ENCODE results near the gene HSPB8.

The HSPB8 gene

DNA sequence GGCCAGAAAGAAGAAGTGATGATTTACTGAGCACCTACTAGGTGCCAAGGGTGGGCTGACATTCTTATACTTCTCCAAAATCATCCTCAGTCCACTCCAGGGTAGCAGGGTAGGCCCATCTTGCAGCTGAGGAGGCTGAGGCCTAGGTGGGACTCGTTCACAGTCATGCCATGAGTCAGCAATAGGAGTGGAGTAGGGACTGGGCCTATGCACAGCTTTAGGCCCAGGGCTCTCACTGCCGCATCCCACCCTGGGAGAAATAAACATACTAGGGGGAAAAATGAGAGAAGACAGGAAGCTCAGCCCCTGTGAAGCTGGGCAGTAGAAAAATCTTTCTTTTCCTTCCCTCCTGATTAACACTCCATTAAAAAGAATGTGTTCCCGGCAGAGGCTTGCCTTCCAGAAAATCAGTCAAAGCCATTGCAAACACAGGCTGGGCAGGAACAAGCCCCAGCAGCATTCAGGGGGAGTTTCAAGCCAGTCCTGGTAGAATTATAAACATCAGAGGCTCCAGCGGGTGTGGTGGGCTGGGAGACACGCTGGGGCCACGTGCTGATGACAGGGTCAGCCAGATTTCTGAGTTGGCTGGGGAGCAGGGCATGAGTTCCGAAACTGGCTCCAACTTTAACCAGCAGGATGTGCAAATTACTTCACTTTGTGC lies 1.8 kb downstream of the HSPB8 start:
- TF ChIP-seq, protein P1, sequence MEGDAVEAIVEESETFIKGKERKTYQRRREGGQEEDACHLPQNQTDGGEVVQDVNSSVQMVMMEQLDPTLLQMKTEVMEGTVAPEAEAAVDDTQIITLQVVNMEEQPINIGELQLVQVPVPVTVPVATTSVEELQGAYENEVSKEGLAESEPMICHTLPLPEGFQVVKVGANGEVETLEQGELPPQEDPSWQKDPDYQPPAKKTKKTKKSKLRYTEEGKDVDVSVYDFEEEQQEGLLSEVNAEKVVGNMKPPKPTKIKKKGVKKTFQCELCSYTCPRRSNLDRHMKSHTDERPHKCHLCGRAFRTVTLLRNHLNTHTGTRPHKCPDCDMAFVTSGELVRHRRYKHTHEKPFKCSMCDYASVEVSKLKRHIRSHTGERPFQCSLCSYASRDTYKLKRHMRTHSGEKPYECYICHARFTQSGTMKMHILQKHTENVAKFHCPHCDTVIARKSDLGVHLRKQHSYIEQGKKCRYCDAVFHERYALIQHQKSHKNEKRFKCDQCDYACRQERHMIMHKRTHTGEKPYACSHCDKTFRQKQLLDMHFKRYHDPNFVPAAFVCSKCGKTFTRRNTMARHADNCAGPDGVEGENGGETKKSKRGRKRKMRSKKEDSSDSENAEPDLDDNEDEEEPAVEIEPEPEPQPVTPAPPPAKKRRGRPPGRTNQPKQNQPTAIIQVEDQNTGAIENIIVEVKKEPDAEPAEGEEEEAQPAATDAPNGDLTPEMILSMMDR (conservative IDR thresholded peaks at IDR 0.05), result no peak
- H3K27ac ChIP-seq, result no peak overlapping the region

DNA sequence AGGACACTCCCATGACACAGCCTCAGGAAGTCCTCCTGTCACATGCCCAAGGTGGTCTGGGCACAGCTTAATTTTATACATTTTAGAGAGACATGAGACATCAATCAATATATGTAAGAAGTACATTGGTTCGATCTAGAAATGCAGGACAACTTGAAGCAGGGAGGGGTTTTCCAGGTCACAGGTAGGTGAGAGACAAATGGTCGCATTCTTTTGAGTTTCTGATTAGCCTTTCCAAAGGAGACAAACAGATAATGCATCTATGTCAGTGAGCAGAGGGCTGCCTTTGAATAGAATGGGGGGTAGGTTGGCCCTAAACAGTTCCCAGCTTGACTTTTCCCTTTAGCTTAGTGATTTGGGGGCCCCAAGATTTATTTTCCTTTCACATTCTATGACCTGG lies 2.5 kb downstream of the HSPB8 start:
- no peak overlapping the region for H3K27ac ChIP-seq
- TF ChIP-seq, protein P1 (conservative IDR thresholded peaks at IDR 0.05), result no peak

DNA sequence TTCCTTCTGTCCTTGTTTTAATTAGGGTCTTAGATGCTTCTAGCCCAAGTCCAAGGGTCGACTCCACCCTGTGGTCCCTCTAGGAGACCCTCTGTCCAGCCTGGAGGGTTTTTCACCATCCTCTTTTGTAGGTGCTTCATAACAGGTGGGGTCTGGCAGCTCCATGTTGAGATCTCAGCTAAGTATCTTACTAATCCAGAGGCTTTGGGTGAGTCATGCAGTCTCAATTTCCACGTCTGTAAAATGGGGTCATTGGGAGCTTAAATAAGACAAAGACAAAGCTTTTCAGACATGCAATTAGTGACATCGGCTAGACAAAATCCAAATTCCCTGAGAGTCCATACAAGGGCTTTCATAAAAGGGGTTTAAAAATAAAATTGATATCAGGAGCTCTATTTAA lies 3.2 kb downstream of the HSPB8 start:
- TF ChIP-seq, protein P1 (conservative IDR thresholded peaks at IDR 0.05), result no peak
- H3K27ac ChIP-seq, result no peak overlapping the region

DNA sequence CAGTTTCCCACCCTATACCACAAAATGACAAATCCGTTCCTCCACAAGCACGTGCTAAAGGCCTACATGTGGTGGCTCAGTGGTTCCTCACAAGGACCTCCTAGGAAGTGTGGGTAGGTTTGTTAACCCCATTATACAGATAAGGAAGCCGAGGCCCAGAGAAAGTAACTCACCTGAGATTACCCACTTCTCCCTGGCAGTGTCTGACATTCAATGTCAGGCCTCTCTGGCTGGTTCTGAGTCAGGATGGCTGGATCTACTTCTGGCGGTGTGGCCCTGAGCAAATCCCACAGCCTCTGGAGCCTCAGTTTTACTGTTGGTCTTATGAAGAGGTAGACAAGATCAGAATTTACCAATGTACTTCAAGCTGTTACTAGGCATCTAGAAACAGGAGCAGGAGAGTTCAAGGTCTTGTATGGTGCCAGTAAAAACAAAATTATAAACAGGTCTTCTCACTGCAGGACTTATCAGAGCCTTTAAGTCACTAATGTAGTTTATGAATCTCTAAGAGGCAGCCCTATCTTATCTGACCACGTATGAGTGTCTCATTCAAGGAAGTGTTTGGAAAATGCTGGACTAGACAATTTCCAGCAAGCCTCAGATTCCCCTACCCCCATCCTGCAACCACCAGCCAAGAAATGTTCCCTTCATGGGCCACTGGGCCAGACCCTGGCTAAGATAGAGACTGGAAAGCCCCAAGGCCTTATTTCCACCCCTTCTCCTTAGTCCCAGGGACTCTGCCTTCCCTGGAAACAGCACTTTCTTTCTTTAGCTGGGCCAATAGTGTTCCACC lies 4.2 kb downstream of the HSPB8 start:
- H3K27ac ChIP-seq, result no peak overlapping the region
- TF ChIP-seq, protein P1 (conservative IDR thresholded peaks at IDR 0.05), result no peak

DNA sequence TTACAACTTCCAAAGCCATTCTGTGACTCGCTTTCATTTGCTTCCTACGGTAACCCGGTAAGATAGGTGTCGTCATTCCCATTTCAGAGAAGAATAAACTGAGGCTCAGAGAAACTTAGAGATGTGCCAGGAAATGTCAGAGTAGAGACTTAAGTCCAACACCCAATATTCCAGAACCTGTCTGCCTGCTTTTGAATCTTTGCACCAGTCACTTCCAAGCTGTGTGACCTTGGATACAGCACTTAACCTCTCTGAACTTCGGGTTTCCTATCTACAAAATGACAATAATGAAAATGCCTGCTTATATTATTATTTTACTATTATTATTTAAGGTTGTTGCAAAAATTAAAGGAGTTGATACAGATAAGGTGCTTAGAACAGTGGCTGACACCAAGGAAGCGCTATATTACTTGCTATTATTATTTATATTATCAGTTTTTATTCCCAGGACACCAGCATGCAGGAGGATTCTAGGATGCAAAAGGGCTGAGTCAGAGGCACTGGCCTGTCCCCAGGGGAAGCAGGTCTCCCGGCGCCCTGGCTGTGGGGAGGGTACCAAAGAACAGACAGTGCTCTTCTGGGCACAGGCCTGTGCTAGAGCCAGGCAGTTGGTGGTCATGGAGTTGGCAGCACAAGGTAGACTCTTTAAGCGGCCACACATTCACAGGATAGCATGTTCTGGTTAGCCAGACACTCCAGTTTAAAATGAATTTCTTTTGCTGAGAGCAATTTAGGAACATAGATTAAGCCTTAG lies 5.4 kb downstream of the HSPB8 start:
- TF ChIP-seq, protein P1 (conservative IDR thresholded peaks at IDR 0.05), result no peak
- H3K27ac ChIP-seq, result no peak overlapping the region

DNA sequence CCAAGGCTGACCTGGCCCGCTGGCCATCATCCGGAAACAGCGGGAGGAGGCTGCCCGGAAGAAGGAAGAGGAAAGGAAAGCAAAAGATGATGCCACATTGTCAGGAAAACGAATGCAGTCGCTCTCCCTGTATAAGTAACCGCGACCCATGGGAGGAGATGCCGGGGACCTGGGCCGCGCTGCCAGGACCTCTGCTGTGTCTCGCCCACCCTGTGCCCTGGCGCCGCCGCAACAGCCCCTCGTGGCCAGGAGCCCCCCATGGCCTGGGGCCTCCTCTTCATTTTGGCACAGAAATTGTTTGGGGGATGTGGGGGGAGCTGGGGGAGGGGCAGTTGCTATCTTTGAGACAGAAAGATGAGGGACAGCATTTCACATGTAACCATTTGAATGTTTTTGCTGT lies 16.5 kb downstream of the HSPB8 start:
- no peak overlapping the region for H3K27ac ChIP-seq
- TF ChIP-seq, protein P1 (conservative IDR thresholded peaks at IDR 0.05), result no peak

DNA sequence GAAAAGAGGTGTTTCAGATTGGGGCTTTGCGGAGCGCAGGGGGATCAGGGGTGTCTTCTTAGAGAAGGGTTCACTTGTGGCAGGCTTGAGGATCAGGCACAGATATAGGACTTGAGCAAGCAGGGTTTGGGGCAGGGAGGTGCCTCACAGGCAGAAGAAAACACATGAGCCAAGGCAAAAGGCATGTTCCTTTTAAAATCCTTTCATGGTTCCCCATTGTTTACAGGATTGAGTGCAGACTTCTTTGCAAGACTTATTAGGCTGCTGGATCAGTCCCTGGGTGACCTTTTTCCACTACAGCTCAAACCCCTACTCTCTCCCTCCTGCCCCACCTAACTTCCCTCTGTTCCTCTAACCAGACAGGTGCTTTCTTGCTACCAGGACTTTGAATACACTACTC lies 19.7 kb downstream of the HSPB8 start:
- TF ChIP-seq, protein P1 (conservative IDR thresholded peaks at IDR 0.05), result no peak
- no peak overlapping the region for H3K27ac ChIP-seq

Measured in VCaP (cell line).